ENCODE data around the gene ASIC4. TPM values are rescaled to one million over a fixed set of nuclear protein-coding genes. Genes with fewer than 3 reads are reported as not detected.

The ASIC4 gene
- total RNA-seq, 1 experiment from 2014 or later = 0.45 TPM

- POLR2A ChIA-PET (ENCODE audit: low non-redundant PET) = interaction anchor here (0.6 kb wide), 1 partner anchor 59 kb away, joined by 3 read pairs; no protein-coding TSS in a partner anchor
- Histone ChIP-seq H3K4me1 (ENCODE audit: insufficient read depth, low read length, poor library complexity, severe bottlenecking) (no peaks in the 10 kb centered on the region), H3K9me3 (ENCODE audit: low read depth, low read length, poor library complexity, severe bottlenecking) (no peaks in the 10 kb centered on the region), H3K36me3 (ENCODE audit: insufficient read depth, low read length, poor library complexity, severe bottlenecking) (no peaks in the 10 kb centered on the region), H3K27ac (ENCODE audit: low read depth, low read length, poor library complexity, severe bottlenecking) (no peak overlapping the region), H3K4me3 (ENCODE audit: low read depth, low read length, poor library complexity, severe bottlenecking) (no peak overlapping the region), H3K27me3 (replicated peaks; ENCODE audit: insufficient read depth, low read depth, low read length, poor library complexity) (no peaks in the 10 kb centered on the region)
- no peak for DNase-seq (ENCODE audit: low spot score)
- no peak for TF ChIP-seq EZH2 (IDR thresholded peaks at IDR 0.05; ENCODE audit: borderline replicate concordance, low read depth, low read length, poor library complexity, severe bottlenecking)
- TF ChIP-seq CTCF (conservative IDR thresholded peaks at IDR 0.05; ENCODE audit: low read depth, low read length) = no peak
- intact Hi-C loops (cut with micrococcal nuclease; ENCODE audit: unreplicated experiment) = no loop called here
- BruUV-seq (replicated peaks) = no TSS peak
- CTCF ChIA-PET = no interaction called here
These were observed 43.9 kb upstream of the ASIC4 start for GRCh38 chr2:219470429-219470828.

GRCh38 chr2:219471476-219472371, 42.6 kb upstream of the ASIC4 start:
- intact Hi-C loops (cut with micrococcal nuclease; ENCODE audit: unreplicated experiment) = no loop called here
- POLR2A ChIA-PET (ENCODE audit: low non-redundant PET) = no interaction called here
- Histone ChIP-seq H3K27me3 (replicated peaks; ENCODE audit: insufficient read depth, low read depth, low read length, poor library complexity) (no peaks in the 10 kb centered on the region), H3K4me3 (ENCODE audit: low read depth, low read length, poor library complexity, severe bottlenecking) (no peak overlapping the region), H3K36me3 (ENCODE audit: insufficient read depth, low read length, poor library complexity, severe bottlenecking) (no peaks in the 10 kb centered on the region), H3K9me3 (ENCODE audit: low read depth, low read length, poor library complexity, severe bottlenecking) (no peaks in the 10 kb centered on the region), H3K27ac (ENCODE audit: low read depth, low read length, poor library complexity, severe bottlenecking) (no peak overlapping the region), H3K4me1 (ENCODE audit: insufficient read depth, low read length, poor library complexity, severe bottlenecking) (no peaks in the 10 kb centered on the region)
- no peak for TF ChIP-seq EZH2 (IDR thresholded peaks at IDR 0.05; ENCODE audit: borderline replicate concordance, low read depth, low read length, poor library complexity, severe bottlenecking)
- TF ChIP-seq CTCF (conservative IDR thresholded peaks at IDR 0.05; ENCODE audit: low read depth, low read length) = no peak
- CTCF ChIA-PET = no interaction called here
- no TSS peak for BruUV-seq (replicated peaks)
- DNase-seq (ENCODE audit: low spot score) = no peak

GRCh38 chr2:219472629-219473187, 41.6 kb upstream of the ASIC4 start:
- BruUV-seq (replicated peaks) = no TSS peak
- H3K4me3 ChIP-seq (ENCODE audit: low read depth, low read length, poor library complexity, severe bottlenecking) = no peak overlapping the region
- no peak for DNase-seq (ENCODE audit: low spot score)
- no peaks in the 10 kb centered on the region for H3K27me3 ChIP-seq (replicated peaks; ENCODE audit: insufficient read depth, low read depth, low read length, poor library complexity)
- intact Hi-C loops (cut with micrococcal nuclease; ENCODE audit: unreplicated experiment) = no loop called here
- H3K36me3 ChIP-seq (ENCODE audit: insufficient read depth, low read length, poor library complexity, severe bottlenecking) = no peaks in the 10 kb centered on the region
- TF ChIP-seq EZH2 (IDR thresholded peaks at IDR 0.05; ENCODE audit: borderline replicate concordance, low read depth, low read length, poor library complexity, severe bottlenecking) (no peak), CTCF (conservative IDR thresholded peaks at IDR 0.05; ENCODE audit: low read depth, low read length) (no peak)
- H3K9me3 ChIP-seq (ENCODE audit: low read depth, low read length, poor library complexity, severe bottlenecking) = no peaks in the 10 kb centered on the region
- ChIA-PET POLR2A (ENCODE audit: low non-redundant PET) (no interaction called here), CTCF (interaction anchor here (0.7 to 1.3 kb wide), 2 partner anchors 37 to 57 kb away, joined by 5 to 7 read pairs; no protein-coding TSS in a partner anchor)
- H3K4me1 ChIP-seq (ENCODE audit: insufficient read depth, low read length, poor library complexity, severe bottlenecking) = no peaks in the 10 kb centered on the region
- no peak overlapping the region for H3K27ac ChIP-seq (ENCODE audit: low read depth, low read length, poor library complexity, severe bottlenecking)

All from A673 (cell line).